ENCODE measurements around the gene C16orf78. TPM values are rescaled to one million over a fixed set of nuclear protein-coding genes. Genes with fewer than 3 reads are reported as not detected.

Gene C16orf78
- polyA plus RNA-seq, 1 donor from 2014 or later: not detected

GRCh38 chr16:49431591-49432290 is 58.1 kb downstream of the C16orf78 start:
- Histone ChIP-seq H3K27ac (ENCODE audit: low read length) (no peak overlapping the region), H3K27me3 (ENCODE audit: insufficient read depth, low read depth, low read length) (no peaks in the 10 kb centered on the region), H4K20me1 (ENCODE audit: insufficient read depth) (no peaks in the 10 kb centered on the region), H3F3A (ENCODE audit: insufficient read depth, low read length, poor library complexity, severe bottlenecking) (no peaks in the 10 kb centered on the region), H3K9me2 (ENCODE audit: insufficient read depth, low read length) (no peaks in the 10 kb centered on the region), H3K4me2 (ENCODE audit: low read length) (no peak overlapping the region), H3K79me2 (replicated peaks; ENCODE audit: insufficient read depth, low read length) (no peaks in the 10 kb centered on the region), H3K4me3 (ENCODE audit: low read length) (no peak overlapping the region), H2AFZ (ENCODE audit: low read depth, low read length) (no peak overlapping the region), H3K36me3 (ENCODE audit: insufficient read depth, low read length) (no peaks in the 10 kb centered on the region), H3K9me3 (ENCODE audit: low read length) (no peaks in the 10 kb centered on the region), H3K9ac (ENCODE audit: low read length) (no peak overlapping the region)
- TF ChIP-seq REST (IDR thresholded peaks at IDR 0.05; ENCODE audit: borderline replicate concordance): no peak
- no peak for TF ChIP-seq TAF1 (IDR thresholded peaks at IDR 0.05; ENCODE audit: low read depth)
- TF ChIP-seq EZH2 (IDR thresholded peaks at IDR 0.05; ENCODE audit: borderline replicate concordance, insufficient read depth, low read length, poor library complexity, severe bottlenecking): no peak
- no peak for TF ChIP-seq EP300 (conservative IDR thresholded peaks at IDR 0.05; ENCODE audit: poor library complexity, severe bottlenecking)
- no peak for TF ChIP-seq RAD21 (conservative IDR thresholded peaks at IDR 0.05)
- no peak for TF ChIP-seq POLR2AphosphoS5 (IDR thresholded peaks at IDR 0.05)
- no peak for TF ChIP-seq MXI1 (conservative IDR thresholded peaks at IDR 0.05; ENCODE audit: poor library complexity, severe bottlenecking)
- TF ChIP-seq CTCF (IDR thresholded peaks at IDR 0.05; ENCODE audit: poor library complexity, severe bottlenecking): no peak
- no peak for TF ChIP-seq SMC3 (conservative IDR thresholded peaks at IDR 0.05; ENCODE audit: poor library complexity)

GRCh38 chr16:49434733-49435132 is 61.1 kb downstream of the C16orf78 start:
- H3K9me3 ChIP-seq (ENCODE audit: low read length): no peaks in the 10 kb centered on the region
- H3K4me2 ChIP-seq (ENCODE audit: low read length): no peak overlapping the region
- H3K36me3 ChIP-seq (ENCODE audit: insufficient read depth, low read length): no peaks in the 10 kb centered on the region
- no peak overlapping the region for H3K27ac ChIP-seq (ENCODE audit: low read length)
- TF ChIP-seq TAF1 (IDR thresholded peaks at IDR 0.05; ENCODE audit: low read depth) (no peak), SMC3 (conservative IDR thresholded peaks at IDR 0.05; ENCODE audit: poor library complexity) (no peak), EZH2 (IDR thresholded peaks at IDR 0.05; ENCODE audit: borderline replicate concordance, insufficient read depth, low read length, poor library complexity, severe bottlenecking) (no peak), RAD21 (conservative IDR thresholded peaks at IDR 0.05) (no peak), REST (IDR thresholded peaks at IDR 0.05; ENCODE audit: borderline replicate concordance) (no peak), EP300 (conservative IDR thresholded peaks at IDR 0.05; ENCODE audit: poor library complexity, severe bottlenecking) (no peak), MXI1 (conservative IDR thresholded peaks at IDR 0.05; ENCODE audit: poor library complexity, severe bottlenecking) (no peak), POLR2AphosphoS5 (IDR thresholded peaks at IDR 0.05) (no peak), CTCF (IDR thresholded peaks at IDR 0.05; ENCODE audit: poor library complexity, severe bottlenecking) (no peak)
- no peaks in the 10 kb centered on the region for H3K79me2 ChIP-seq (replicated peaks; ENCODE audit: insufficient read depth, low read length)
- no peaks in the 10 kb centered on the region for H3F3A ChIP-seq (ENCODE audit: insufficient read depth, low read length, poor library complexity, severe bottlenecking)
- no peaks in the 10 kb centered on the region for H3K27me3 ChIP-seq (ENCODE audit: insufficient read depth, low read depth, low read length)
- H3K9ac ChIP-seq (ENCODE audit: low read length): no peak overlapping the region
- no peaks in the 10 kb centered on the region for H3K9me2 ChIP-seq (ENCODE audit: insufficient read depth, low read length)
- no peaks in the 10 kb centered on the region for H4K20me1 ChIP-seq (ENCODE audit: insufficient read depth)
- no peak overlapping the region for H2AFZ ChIP-seq (ENCODE audit: low read depth, low read length)
- no peak overlapping the region for H3K4me3 ChIP-seq (ENCODE audit: low read length)

Data from neural cell (in vitro differentiated cells).